Endothelial cell of umbilical vein (primary cell): Measurements from ENCODE around the gene ABHD4. TPM values are rescaled to one million over a fixed set of nuclear protein-coding genes. Genes with fewer than 3 reads are reported as not detected.

ENCODE experiments used
- BruUV-seq: library from RNA; stranded (reverse); fragments of 400-500 nt; replicated peaks from 2 replicates; lab custom pipeline; 2021; lab: Mats Ljungman, UMichigan
- CTCF ChIA-PET: fragments of 300-600, 350-600 bp; sonication (Branson Sonifier 250); formaldehyde crosslinking; loops from one replicate; lab custom pipeline; 2021; ENCODE audit warnings: antibody characterized with exemption, inconsistent platforms; lab: Charles Lee
- POLR2A ChIA-PET: fragments of 300-600, 350-600 bp; sonication (Branson Sonifier 250); formaldehyde crosslinking; loops from one replicate; lab custom pipeline; 2021; ENCODE audit warnings: antibody characterized with exemption, inconsistent platforms; lab: Charles Lee
- DNase-seq: peaks from one replicate; pipeline ENCODE4 v3.0.0-alpha.2; 2011; ENCODE audit warnings: low read depth, low spot score
- FAIRE-seq: peaks from 2 replicates; lab custom pipeline; 2011; peaks lifted over from hg19 to GRCh38; lab: Jason Lieb, UNC
- H2AFZ ChIP-seq: 2 replicates; pipeline ENCODE4 v1.6.0; 2012; ENCODE audit warnings: low read depth, low read length, control low read depth, inconsistent platforms
- H3K27ac ChIP-seq: 2 replicates; pipeline ENCODE4 v1.5.1; 2011; ENCODE audit warnings: low read depth, mild to moderate bottlenecking, control low read depth, low read length, moderate library complexity; ENCODE audit not compliant: insufficient read depth
- H3K27me3 ChIP-seq, 2 experiments: 2 replicates each; pipeline versions ENCODE4 v1.6.0 to v1.6.1; 2011; ENCODE audit warnings: low read length in 2 of 2, mixed read lengths in 1 of 2; ENCODE audit not compliant: control insufficient read depth in 2 of 2, insufficient read depth in 2 of 2
- H3K36me3 ChIP-seq, 2 experiments: 2 replicates in 1 of 2; 3 replicates in 1 of 2; pipeline ENCODE4 v1.5.1; 2011; ENCODE audit warnings: low read length in 2 of 2, mild to moderate bottlenecking in 1 of 2, moderate library complexity in 1 of 2; ENCODE audit not compliant: control insufficient read depth in 2 of 2, insufficient read depth in 2 of 2; ENCODE audit errors: extremely low read depth in 1 of 2
- H3K4me1 ChIP-seq: 3 replicates; pipeline ENCODE4 v1.5.1; 2011; ENCODE audit warnings: mild to moderate bottlenecking, low read length; ENCODE audit not compliant: control insufficient read depth, insufficient read depth; ENCODE audit errors: extremely low read depth
- H3K4me2 ChIP-seq: 2 replicates; pipeline ENCODE4 v1.6.1; 2011; ENCODE audit warnings: low read length, control low read depth, mixed read lengths; ENCODE audit not compliant: insufficient read depth
- H3K4me3 ChIP-seq, 3 experiments: fragments of 200-600 bp in 1 of 3; sonication (generic), shearing (Covaris generic) in 1 of 3; replicated peaks in 1 of 3; 2 replicates each; pipeline ENCODE4 v1.5.1; 2011 to 2016; ENCODE audit warnings: control low read depth in 3 of 3, low read length in 3 of 3, mild to moderate bottlenecking in 2 of 3, inconsistent platforms in 1 of 3, low read depth in 1 of 3, moderate library complexity in 1 of 3; ENCODE audit not compliant: insufficient read depth in 1 of 3
- H3K79me2 ChIP-seq: 2 replicates; pipeline ENCODE4 v1.6.0; 2012; ENCODE audit warnings: low read length, inconsistent platforms; ENCODE audit not compliant: control insufficient read depth, insufficient read depth
- H3K9ac ChIP-seq: replicated peaks from 2 replicates; pipeline ENCODE3; 2011; ENCODE audit warnings: low read length, control low read depth; ENCODE audit not compliant: insufficient read depth; ENCODE audit errors: extremely low read depth
- H3K9me1 ChIP-seq: replicated peaks from 3 replicates; pipeline ENCODE4 v1.6.0; 2011; ENCODE audit warnings: mild to moderate bottlenecking, low read length; ENCODE audit not compliant: control insufficient read depth, insufficient read depth; ENCODE audit errors: extremely low read depth
- H3K9me3 ChIP-seq: replicated peaks from 2 replicates; pipeline ENCODE4 v1.5.1; 2012; ENCODE audit warnings: low read length, inconsistent platforms; ENCODE audit not compliant: control insufficient read depth, insufficient read depth
- H4K20me1 ChIP-seq: replicated peaks from 2 replicates; pipeline ENCODE3; 2011; ENCODE audit warnings: mild to moderate bottlenecking, low read length; ENCODE audit not compliant: control insufficient read depth, insufficient read depth; ENCODE audit errors: extremely low read depth
- EZH2 ChIP-seq: IDR thresholded peaks from 2 replicates; pipeline ENCODE4 v1.6.1; 2012; ENCODE audit warnings: borderline replicate concordance, low read depth, mild to moderate bottlenecking, moderate library complexity, low read length, inconsistent platforms; ENCODE audit not compliant: severe bottlenecking
- FOS ChIP-seq: IDR thresholded peaks from 2 replicates; pipeline ENCODE4 v1.6.1; 2011; ENCODE audit warnings: mild to moderate bottlenecking, low read length, moderate library complexity, borderline replicate concordance; ENCODE audit not compliant: insufficient read depth
- GATA2 ChIP-seq: IDR thresholded peaks from 2 replicates; pipeline ENCODE4 v1.7.0; 2011; ENCODE audit warnings: low read depth, mild to moderate bottlenecking, moderate library complexity, mixed read lengths, low read length; ENCODE audit not compliant: insufficient read length, insufficient read depth
- JUN ChIP-seq: IDR thresholded peaks from 2 replicates; pipeline ENCODE4 v1.6.1; 2011; ENCODE audit warnings: borderline replicate concordance, low read depth; ENCODE audit not compliant: insufficient read length, insufficient read depth
- MAX ChIP-seq: IDR thresholded peaks from 2 replicates; pipeline ENCODE4 v1.6.1; 2011; ENCODE audit not compliant: insufficient read depth, insufficient read length
- MYC ChIP-seq: IDR thresholded peaks from one replicate; pipeline ENCODE4 v1.6.1; 2011; ENCODE audit warnings: mild to moderate bottlenecking, low read depth, low read length
- POLR2A ChIP-seq: IDR thresholded peaks from 2 replicates; pipeline ENCODE4 v1.6.1; 2012; ENCODE audit warnings: low read depth, mild to moderate bottlenecking, control low read depth, low read length
- POLR2AphosphoS5 ChIP-seq: IDR thresholded peaks from 2 replicates; pipeline ENCODE4 v1.6.1; 2012; ENCODE audit warnings: low read depth, mild to moderate bottlenecking, control low read depth, low read length, moderate library complexity; ENCODE audit not compliant: insufficient read depth
- dilution Hi-C: fragments of 300-500 bp; cut with MboI; formaldehyde crosslinking; loops from one replicate; pipeline ENCODE4 v1.15.0; 2019; ENCODE audit warnings: low sequenced_read_pairs; ENCODE audit not compliant: extremely low pct_ligation_motif_present
- intact Hi-C: fragments of 100-400 bp; cut with micrococcal nuclease; formaldehyde crosslinking; loops from one replicate; pipeline ENCODE4 v1.10.0; 2022
- polyA plus RNA-seq, 4 experiments: library from polyadenylated mRNA; depleted of rRNA in 3 of 4; stranded (reverse) in 3 of 4; unstranded in 1 of 4; fragments of >200 nt; gene quantifications; 2 replicates each; pipeline versions ENCODE4 v1.2.1 to v1.2.3, GENCODE V29; 2011 to 2012; ENCODE audit warnings: missing spikeins in 1 of 4
- total RNA-seq: library from RNA; stranded (reverse); gene quantifications from 2 replicates; pipeline ENCODE4 v1.2.3, GENCODE V29; 2021
- TF ChIP-seq, protein P1 (sequence below), 2 donors: IDR thresholded peaks; 1 replicate in 1 of 2; 2 replicates in 1 of 2; pipeline ENCODE4 v1.5.1; 2011; ENCODE audit warnings: low read length in 2 of 2, mild to moderate bottlenecking in 2 of 2, moderate library complexity in 2 of 2, control low read depth in 1 of 2, inconsistent platforms in 1 of 2, low read depth in 1 of 2; ENCODE audit not compliant: insufficient read depth in 1 of 2; ENCODE audit errors: extremely low read depth in 1 of 2

Gene ABHD4
- total and polyA plus RNA-seq, 2 donors (not counting 3 experiments of a cell fraction or from before 2014, with no cell fraction given), result 34.8 to 45.5 TPM

GRCh38 chr14:22597771-22598098, 365 bp upstream of the ABHD4 start:
- H3K79me2 ChIP-seq, result peaks cover 1% of the 10 kb centered on the region
- FAIRE-seq (no peak), DNase-seq (no peak)
- no peaks in the 10 kb centered on the region for H3K9me3 ChIP-seq
- ChIA-PET POLR2A (interaction anchor here (0.7 to 1.6 kb wide), 2 partner anchors 9 to 30 kb away, joined by 7 to 10 read pairs; partner anchors contain the start of gene DAD1), CTCF (interaction anchor here (1.4 to 4.2 kb wide), 6 partner anchors 9 to 257 kb away, joined by 3 to 45 read pairs (median 14); partner anchors contain the start of gene DAD1)
- peak overlapping the region; percentile 86 for H3K4me2 ChIP-seq
- H2AFZ ChIP-seq, result peak overlapping the region; percentile 95
- H3K9ac ChIP-seq, result peak overlapping the region; percentile 66
- no TSS peak for BruUV-seq
- dilution Hi-C loops (no loop called here), intact Hi-C loops (loop anchor here (1.0 kb wide), 3 partner anchors 8 to 56 kb away; partner anchors contain the start of gene DAD1)
- peaks cover 2 to 9% of the 10 kb centered on the region in 2 experiments for H3K27me3 ChIP-seq
- no peaks in the 10 kb centered on the region for H3K9me1 ChIP-seq
- peaks cover 0 to 8% of the 10 kb centered on the region in 2 experiments for H3K36me3 ChIP-seq
- no peaks in the 10 kb centered on the region for H4K20me1 ChIP-seq
- TF ChIP-seq GATA2 (no peak), MYC (no peak), POLR2AphosphoS5 (no peak), POLR2A (no peak), FOS (no peak), MAX (no peak), EZH2 (no peak), JUN (no peak)
- TF ChIP-seq, protein P1, sequence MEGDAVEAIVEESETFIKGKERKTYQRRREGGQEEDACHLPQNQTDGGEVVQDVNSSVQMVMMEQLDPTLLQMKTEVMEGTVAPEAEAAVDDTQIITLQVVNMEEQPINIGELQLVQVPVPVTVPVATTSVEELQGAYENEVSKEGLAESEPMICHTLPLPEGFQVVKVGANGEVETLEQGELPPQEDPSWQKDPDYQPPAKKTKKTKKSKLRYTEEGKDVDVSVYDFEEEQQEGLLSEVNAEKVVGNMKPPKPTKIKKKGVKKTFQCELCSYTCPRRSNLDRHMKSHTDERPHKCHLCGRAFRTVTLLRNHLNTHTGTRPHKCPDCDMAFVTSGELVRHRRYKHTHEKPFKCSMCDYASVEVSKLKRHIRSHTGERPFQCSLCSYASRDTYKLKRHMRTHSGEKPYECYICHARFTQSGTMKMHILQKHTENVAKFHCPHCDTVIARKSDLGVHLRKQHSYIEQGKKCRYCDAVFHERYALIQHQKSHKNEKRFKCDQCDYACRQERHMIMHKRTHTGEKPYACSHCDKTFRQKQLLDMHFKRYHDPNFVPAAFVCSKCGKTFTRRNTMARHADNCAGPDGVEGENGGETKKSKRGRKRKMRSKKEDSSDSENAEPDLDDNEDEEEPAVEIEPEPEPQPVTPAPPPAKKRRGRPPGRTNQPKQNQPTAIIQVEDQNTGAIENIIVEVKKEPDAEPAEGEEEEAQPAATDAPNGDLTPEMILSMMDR (IDR thresholded peaks at IDR 0.05; ENCODE audit: extremely low read depth in 1 of 2, insufficient read depth in 1 of 2, low read depth in 1 of 2, low read length in 2 of 2), result no peak
- H3K27ac ChIP-seq, result peak overlapping the region; percentile 53
- H3K4me3 ChIP-seq, result peak overlapping the region; percentile 56 to 68 (median 62)
- peaks cover 11% of the 10 kb centered on the region for H3K4me1 ChIP-seq
